ENCODE data around the gene CRLF1. TPM values are rescaled to one million over a fixed set of nuclear protein-coding genes. Genes with fewer than 3 reads are reported as not detected.
A peak's percentile ranks its signal among the peaks of the same experiment; 100 is the strongest.

CRLF1 gene
- total RNA-seq, 1 donor from 2014 or later: 55.3 TPM

DNA sequence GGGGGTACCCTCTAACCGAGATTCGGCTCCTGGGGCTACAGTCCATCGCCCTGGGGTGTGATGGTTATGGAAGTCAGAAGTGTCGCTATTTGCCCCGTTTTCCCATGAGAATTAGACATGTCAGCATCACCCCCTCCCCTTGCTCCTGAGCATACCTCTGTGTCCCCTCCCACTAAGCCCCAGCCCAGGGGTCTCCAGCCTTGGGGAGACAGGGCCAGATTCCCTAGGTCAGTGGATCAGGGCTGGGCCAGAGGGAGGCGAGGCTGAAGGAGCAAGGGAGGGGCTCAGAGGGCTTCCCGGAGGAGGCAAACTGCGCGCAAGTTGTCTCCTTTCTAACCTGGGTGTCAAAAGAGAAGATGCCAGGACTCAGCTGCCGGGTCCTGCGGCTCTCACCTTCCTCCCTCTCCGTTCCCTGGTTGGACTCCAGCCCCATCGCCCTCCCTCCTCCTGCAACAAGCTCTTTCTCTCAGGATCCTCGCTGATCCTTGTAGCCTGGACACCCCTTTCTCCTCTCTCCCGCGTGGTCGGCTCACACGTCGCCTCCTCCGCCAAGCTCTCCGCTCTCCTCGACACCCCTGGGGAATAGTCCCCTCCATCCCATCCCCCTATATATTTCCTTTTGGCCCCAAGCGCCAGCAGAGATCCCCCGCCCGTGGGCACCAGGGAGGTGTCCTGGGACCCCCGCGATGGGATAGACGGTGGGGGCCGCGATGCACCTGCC, 5.6 kb upstream of the CRLF1 start:
- DNase-seq: no peak
- H3K27me3 Mint-ChIP-seq (ENCODE audit: unreplicated experiment): peaks cover 34% of the 10 kb centered on the region
- H3K36me3 Mint-ChIP-seq (ENCODE audit: unreplicated experiment): peaks cover 4% of the 10 kb centered on the region
- peak overlapping the region; percentile 84 for H3K4me3 Mint-ChIP-seq (ENCODE audit: unreplicated experiment)
- TF ChIP-seq, protein P1, sequence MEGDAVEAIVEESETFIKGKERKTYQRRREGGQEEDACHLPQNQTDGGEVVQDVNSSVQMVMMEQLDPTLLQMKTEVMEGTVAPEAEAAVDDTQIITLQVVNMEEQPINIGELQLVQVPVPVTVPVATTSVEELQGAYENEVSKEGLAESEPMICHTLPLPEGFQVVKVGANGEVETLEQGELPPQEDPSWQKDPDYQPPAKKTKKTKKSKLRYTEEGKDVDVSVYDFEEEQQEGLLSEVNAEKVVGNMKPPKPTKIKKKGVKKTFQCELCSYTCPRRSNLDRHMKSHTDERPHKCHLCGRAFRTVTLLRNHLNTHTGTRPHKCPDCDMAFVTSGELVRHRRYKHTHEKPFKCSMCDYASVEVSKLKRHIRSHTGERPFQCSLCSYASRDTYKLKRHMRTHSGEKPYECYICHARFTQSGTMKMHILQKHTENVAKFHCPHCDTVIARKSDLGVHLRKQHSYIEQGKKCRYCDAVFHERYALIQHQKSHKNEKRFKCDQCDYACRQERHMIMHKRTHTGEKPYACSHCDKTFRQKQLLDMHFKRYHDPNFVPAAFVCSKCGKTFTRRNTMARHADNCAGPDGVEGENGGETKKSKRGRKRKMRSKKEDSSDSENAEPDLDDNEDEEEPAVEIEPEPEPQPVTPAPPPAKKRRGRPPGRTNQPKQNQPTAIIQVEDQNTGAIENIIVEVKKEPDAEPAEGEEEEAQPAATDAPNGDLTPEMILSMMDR (IDR thresholded peaks at IDR 0.05; ENCODE audit: partially characterized antibody, unreplicated experiment): no peak
- peak overlapping the region; percentile 48 for H3K27ac Mint-ChIP-seq (ENCODE audit: unreplicated experiment)
- H3K9me3 Mint-ChIP-seq (ENCODE audit: unreplicated experiment): peaks cover 3% of the 10 kb centered on the region
- peaks cover 10% of the 10 kb centered on the region for H3K4me1 Mint-ChIP-seq (ENCODE audit: low read depth, unreplicated experiment)

DNA sequence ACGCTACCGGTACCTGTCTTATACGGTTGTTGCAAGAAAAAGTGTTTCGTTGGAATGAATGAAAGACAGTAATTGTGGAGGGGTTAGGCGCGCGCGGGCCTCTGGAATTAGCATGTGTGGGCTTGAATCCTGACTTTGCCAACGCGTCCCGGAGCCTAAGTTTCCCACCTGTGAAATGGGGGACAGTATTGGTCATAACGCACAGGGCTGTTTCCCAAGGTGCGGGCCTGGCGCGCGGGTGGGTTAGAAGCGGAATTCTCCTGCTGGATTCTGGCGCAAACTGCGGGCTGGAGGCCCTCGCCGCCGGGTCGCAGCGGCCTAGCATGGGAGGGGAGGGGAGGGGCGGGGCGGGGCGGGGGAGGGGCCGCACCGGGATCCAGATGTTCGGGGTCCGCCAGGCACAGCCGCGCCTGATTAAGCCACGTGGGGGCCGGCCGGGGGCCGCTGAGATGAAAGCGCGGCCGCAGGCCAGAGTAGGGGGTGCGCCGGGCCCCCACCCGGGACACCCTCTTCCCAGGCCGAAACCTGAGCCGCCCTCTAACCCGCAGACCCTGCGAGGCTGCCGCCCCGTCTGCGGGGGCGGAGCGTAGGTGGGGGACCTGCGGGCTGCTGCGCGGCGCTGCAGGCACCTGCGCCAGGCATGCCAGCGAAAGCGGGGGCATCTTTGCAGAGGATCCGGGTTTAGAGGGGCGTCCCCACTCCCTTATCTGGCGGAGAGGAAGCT, 4.9 kb upstream of the CRLF1 start:
- Mint-ChIP-seq H3K9me3 (ENCODE audit: unreplicated experiment) (peaks cover 3% of the 10 kb centered on the region), H3K27ac (ENCODE audit: unreplicated experiment) (no peak overlapping the region), H3K4me3 (ENCODE audit: unreplicated experiment) (peak overlapping the region; percentile 84), H3K27me3 (ENCODE audit: unreplicated experiment) (peaks cover 34% of the 10 kb centered on the region), H3K4me1 (ENCODE audit: low read depth, unreplicated experiment) (peaks cover 10% of the 10 kb centered on the region), H3K36me3 (ENCODE audit: unreplicated experiment) (peaks cover 4% of the 10 kb centered on the region)
- DNase-seq: no peak
- TF ChIP-seq, protein P1 (IDR thresholded peaks at IDR 0.05; ENCODE audit: partially characterized antibody, unreplicated experiment): no peak

DNA sequence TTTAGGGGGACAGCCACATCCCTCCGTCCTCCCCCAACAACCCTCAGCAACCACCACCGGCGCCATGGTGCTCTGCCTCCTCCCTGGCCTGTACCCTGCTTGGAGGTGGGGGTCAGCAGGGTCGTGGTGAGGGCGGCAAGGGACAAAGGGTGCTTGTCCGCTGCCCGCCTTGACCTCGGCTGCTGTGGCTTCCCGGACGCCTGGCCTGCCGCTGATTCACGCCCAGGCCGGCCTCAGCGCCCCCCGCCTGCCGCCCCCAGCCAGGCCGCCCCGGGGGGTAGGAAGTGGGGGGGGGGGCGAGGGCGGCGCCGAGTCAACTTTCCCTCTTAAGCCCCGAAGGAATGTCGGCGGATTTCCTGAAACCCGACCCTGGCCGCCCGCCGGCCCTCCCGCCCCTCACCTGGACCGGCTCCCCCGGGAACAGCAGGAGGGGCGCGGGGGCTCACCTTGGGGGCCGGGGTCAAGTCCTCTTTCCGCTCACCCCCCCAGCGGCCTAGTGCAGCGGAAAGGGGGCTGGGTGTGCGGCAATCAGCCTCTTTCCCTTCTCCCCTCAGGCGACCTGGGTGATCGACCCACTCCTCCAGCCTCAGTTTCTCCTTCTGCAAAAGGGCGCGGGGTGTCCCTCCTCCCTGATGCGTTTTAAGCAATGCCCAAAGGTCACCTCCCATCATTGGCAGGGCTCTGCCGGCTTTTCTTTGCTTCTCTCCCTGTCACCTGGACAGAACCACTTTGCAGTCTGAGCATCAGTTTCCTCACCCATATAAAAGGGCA, 4.1 kb upstream of the CRLF1 start:
- Mint-ChIP-seq H3K27me3 (ENCODE audit: unreplicated experiment) (peaks cover 34% of the 10 kb centered on the region), H3K27ac (ENCODE audit: unreplicated experiment) (no peak overlapping the region), H3K36me3 (ENCODE audit: unreplicated experiment) (peaks cover 4% of the 10 kb centered on the region), H3K9me3 (ENCODE audit: unreplicated experiment) (peaks cover 3% of the 10 kb centered on the region), H3K4me1 (ENCODE audit: low read depth, unreplicated experiment) (peaks cover 10% of the 10 kb centered on the region), H3K4me3 (ENCODE audit: unreplicated experiment) (peak overlapping the region; percentile 80)
- TF ChIP-seq, protein P1 (IDR thresholded peaks at IDR 0.05; ENCODE audit: partially characterized antibody, unreplicated experiment): no peak
- DNase-seq: no peak

DNA sequence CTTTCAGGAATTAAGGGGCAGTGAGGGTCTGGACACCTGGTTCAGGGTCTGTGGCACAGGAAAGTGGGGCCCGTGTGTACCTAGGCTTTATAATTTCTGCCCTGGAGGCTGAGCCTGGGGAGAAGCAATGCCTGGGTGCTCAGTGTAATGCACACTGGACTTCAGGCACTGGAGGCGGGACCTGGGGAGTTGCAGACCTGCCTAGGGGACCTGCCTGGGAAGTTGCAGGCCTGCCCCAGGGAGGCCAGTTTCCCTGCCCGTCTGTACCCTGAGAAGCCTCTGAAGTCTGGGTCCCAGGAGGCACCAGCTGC, 3.6 kb upstream of the CRLF1 start:
- peaks cover 12% of the 10 kb centered on the region for H3K4me1 Mint-ChIP-seq (ENCODE audit: low read depth, unreplicated experiment)
- H3K9me3 Mint-ChIP-seq (ENCODE audit: unreplicated experiment): peaks cover 5% of the 10 kb centered on the region
- H3K4me3 Mint-ChIP-seq (ENCODE audit: unreplicated experiment): no peak overlapping the region
- no peak for DNase-seq
- H3K36me3 Mint-ChIP-seq (ENCODE audit: unreplicated experiment): peaks cover 2% of the 10 kb centered on the region
- H3K27me3 Mint-ChIP-seq (ENCODE audit: unreplicated experiment): peaks cover 37% of the 10 kb centered on the region
- TF ChIP-seq, protein P1 (IDR thresholded peaks at IDR 0.05; ENCODE audit: partially characterized antibody, unreplicated experiment): no peak
- H3K27ac Mint-ChIP-seq (ENCODE audit: unreplicated experiment): no peak overlapping the region

Measured in glutamatergic neuron (in vitro differentiated cells).